ENCODE data around the gene PER2. TPM values are rescaled to one million over a fixed set of nuclear protein-coding genes. Genes with fewer than 3 reads are reported as not detected.
A peak's percentile ranks its signal among the peaks of the same experiment; 100 is the strongest.

PER2 gene
- total and polyA plus RNA-seq, 2 donors (not counting 1 experiment from before 2014, with no cell fraction given), result 3.2 to 12.6 TPM

GRCh38 chr2:238239543-238239862 lies 48.9 kb downstream of the PER2 start:
- Histone ChIP-seq H3K9me3 (ENCODE audit: control extremely low read depth in 1 of 3, control insufficient read depth in 2 of 3, insufficient read depth in 1 of 3, low read length in 2 of 3) (peaks cover 0 to 17% (median 0%) of the 10 kb centered on the region in 3 donors), H3K79me2 (ENCODE audit: control insufficient read depth, insufficient read depth, low read length) (no peaks in the 10 kb centered on the region), H3K27me3 (replicated peaks in 1 of 4; ENCODE audit: control extremely low read depth in 1 of 4, control insufficient read depth in 3 of 4, insufficient read depth in 4 of 4, low read length in 3 of 4) (peaks cover 0 to 46% (median 17%) of the 10 kb centered on the region in 4 experiments), H2AFZ (ENCODE audit: insufficient read depth, low read depth, low read length, poor library complexity, severe bottlenecking) (peak overlapping the region; percentile 79), H3K4me2 (replicated peaks; ENCODE audit: low read depth, low read length, poor library complexity, severe bottlenecking) (peak overlapping the region; percentile 95), H3K4me3 (ENCODE audit: control extremely low read depth in 1 of 5, extremely low read depth in 1 of 5, insufficient read depth in 1 of 5, low read depth in 2 of 5, low read length in 4 of 5) (peak overlapping the region in 4 of 5 experiments; percentile 26 to 76 (median 62)), H4K20me1 (ENCODE audit: control insufficient read depth, insufficient read depth, low read length, poor library complexity, severe bottlenecking) (peaks cover 5% of the 10 kb centered on the region), H3K36me3 (replicated peaks in 1 of 2; ENCODE audit: control extremely low read depth in 1 of 2, control insufficient read depth in 1 of 2, extremely low read depth in 1 of 2, insufficient read depth in 2 of 2, low read length in 1 of 2) (peaks cover 0 to 3% of the 10 kb centered on the region in 2 experiments), H3K4me1 (ENCODE audit: control insufficient read depth in 2 of 2, insufficient read depth in 2 of 2, low read length in 2 of 2) (peaks cover 14 to 18% of the 10 kb centered on the region in 2 donors), H3K27ac (ENCODE audit: low read length in 2 of 2) (no peak overlapping the region), H3K9ac (ENCODE audit: low read length) (peak overlapping the region; percentile 68)
- Mint-ChIP-seq H3K27me3 (peaks cover 15% of the 10 kb centered on the region), H3K27ac (peak overlapping the region; percentile 41), H3K4me1 (peaks cover 19% of the 10 kb centered on the region), H3K9me3 (ENCODE audit: insufficient read depth) (no peaks in the 10 kb centered on the region), H3K4me3 (peak overlapping the region; percentile 94)
- CTCF ChIA-PET, result no interaction called here
- 1% methylated on average over 43 of the region's 43 CpGs for whole genome bisulfite sequencing (ENCODE audit: insufficient coverage)
- peak; percentile 7 for ATAC-seq (ENCODE audit: low read depth)
- POLR2A ChIA-PET, result interaction anchor here (1.7 kb wide), 1 partner anchor 36 kb away, joined by 9 read pairs; the partner anchor contains the start of gene ILKAP
- DNase-seq, result no peak
- intact Hi-C loops (cut with micrococcal nuclease), result loop anchor here (1.0 to 5.0 kb wide), 3 partner anchors 36 to 273 kb away; partner anchors contain the start of genes ILKAP, TRAF3IP1 and UBE2F
- no peak for TF ChIP-seq EZH2 (IDR thresholded peaks at IDR 0.05; ENCODE audit: borderline replicate concordance, insufficient read depth, low read depth, low read length, poor library complexity, severe bottlenecking)
- TF ChIP-seq, protein P1, sequence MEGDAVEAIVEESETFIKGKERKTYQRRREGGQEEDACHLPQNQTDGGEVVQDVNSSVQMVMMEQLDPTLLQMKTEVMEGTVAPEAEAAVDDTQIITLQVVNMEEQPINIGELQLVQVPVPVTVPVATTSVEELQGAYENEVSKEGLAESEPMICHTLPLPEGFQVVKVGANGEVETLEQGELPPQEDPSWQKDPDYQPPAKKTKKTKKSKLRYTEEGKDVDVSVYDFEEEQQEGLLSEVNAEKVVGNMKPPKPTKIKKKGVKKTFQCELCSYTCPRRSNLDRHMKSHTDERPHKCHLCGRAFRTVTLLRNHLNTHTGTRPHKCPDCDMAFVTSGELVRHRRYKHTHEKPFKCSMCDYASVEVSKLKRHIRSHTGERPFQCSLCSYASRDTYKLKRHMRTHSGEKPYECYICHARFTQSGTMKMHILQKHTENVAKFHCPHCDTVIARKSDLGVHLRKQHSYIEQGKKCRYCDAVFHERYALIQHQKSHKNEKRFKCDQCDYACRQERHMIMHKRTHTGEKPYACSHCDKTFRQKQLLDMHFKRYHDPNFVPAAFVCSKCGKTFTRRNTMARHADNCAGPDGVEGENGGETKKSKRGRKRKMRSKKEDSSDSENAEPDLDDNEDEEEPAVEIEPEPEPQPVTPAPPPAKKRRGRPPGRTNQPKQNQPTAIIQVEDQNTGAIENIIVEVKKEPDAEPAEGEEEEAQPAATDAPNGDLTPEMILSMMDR (IDR thresholded peaks at IDR 0.05), result no peak

Measured in B cell (primary cell).